ENCODE results near the gene GPRIN1. TPM values are rescaled to one million over a fixed set of nuclear protein-coding genes. Genes with fewer than 3 reads are reported as not detected.

GPRIN1 gene
- total RNA-seq, 1 donor from 2014 or later = 1.4 TPM

- H3K27me3 ChIP-seq (ENCODE audit: low read depth) = peaks cover under 1% of the 10 kb centered on the region
- no peaks in the 10 kb centered on the region for H3K36me3 ChIP-seq
- H3K27ac ChIP-seq = no peak overlapping the region
- intact Hi-C loops (cut with DNase I) = no loop called here
- H3K9me3 ChIP-seq = no peaks in the 10 kb centered on the region
- H3K4me3 ChIP-seq = no peak overlapping the region
- no peaks in the 10 kb centered on the region for H3K4me1 ChIP-seq
- no peak for DNase-seq
- TF ChIP-seq CTCF (IDR thresholded peaks at IDR 0.05) = no peak
- ATAC-seq = no peak
Measured at GRCh38 chr5:176640616-176641015, 30.7 kb upstream of the GPRIN1 start.

GRCh38 chr5:176639981-176640380, 30.0 kb upstream of the GPRIN1 start:
- intact Hi-C loops (cut with DNase I) = no loop called here
- no peak overlapping the region for H3K4me3 ChIP-seq
- DNase-seq (no peak), ATAC-seq (no peak)
- no peaks in the 10 kb centered on the region for H3K4me1 ChIP-seq
- TF ChIP-seq CTCF (IDR thresholded peaks at IDR 0.05) = no peak
- H3K36me3 ChIP-seq = no peaks in the 10 kb centered on the region
- no peak overlapping the region for H3K27ac ChIP-seq
- peaks cover 6% of the 10 kb centered on the region for H3K27me3 ChIP-seq (ENCODE audit: low read depth)
- H3K9me3 ChIP-seq = no peaks in the 10 kb centered on the region

DNA sequence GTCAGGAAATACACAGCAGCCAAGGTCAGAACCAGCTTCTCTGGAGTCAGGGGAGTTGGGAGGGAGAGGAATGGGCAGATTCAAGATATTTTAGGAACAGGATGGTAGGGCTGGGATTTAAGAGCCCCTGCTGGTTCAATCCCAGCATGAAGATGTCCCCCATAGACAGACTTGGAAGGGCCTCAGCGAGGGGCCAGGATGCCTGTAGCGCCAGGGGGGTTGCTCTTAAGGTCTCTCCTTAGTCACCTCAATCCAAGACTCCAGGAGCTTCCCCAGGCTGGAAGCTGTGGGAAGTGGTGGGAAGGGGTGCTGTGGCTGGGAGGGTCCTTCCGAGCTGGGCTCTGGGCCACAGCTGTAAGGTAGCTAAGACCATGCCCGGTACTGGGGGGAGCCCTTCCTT, 29.3 kb upstream of the GPRIN1 start:
- Histone ChIP-seq H3K4me3 (no peak overlapping the region), H3K36me3 (no peaks in the 10 kb centered on the region), H3K27ac (no peak overlapping the region), H3K9me3 (no peaks in the 10 kb centered on the region), H3K27me3 (ENCODE audit: low read depth) (peaks cover 11% of the 10 kb centered on the region), H3K4me1 (no peaks in the 10 kb centered on the region)
- DNase-seq (no peak), ATAC-seq (no peak)
- intact Hi-C loops (cut with DNase I) = no loop called here
- no peak for TF ChIP-seq CTCF (IDR thresholded peaks at IDR 0.05)

DNA sequence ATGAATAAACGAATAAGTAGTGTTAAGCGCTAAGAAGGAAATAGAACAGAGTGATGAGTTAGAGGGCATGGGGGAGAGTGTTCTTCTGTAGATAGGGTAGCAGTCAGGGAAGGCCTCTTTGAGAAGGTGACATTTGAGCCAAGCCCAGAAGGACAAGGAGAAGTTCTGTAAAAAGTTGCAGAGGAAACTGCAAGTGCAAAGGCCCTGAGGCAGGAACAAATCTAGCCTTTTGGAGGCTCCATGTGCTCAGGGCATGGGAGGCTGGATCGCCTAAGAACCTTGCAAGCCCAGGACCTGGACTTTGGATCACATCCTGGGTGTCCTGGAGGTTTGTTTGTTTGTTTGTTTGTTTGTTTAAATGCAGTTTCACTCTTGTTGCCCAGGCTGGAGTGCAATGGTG, 28.5 kb upstream of the GPRIN1 start:
- Histone ChIP-seq H3K36me3 (no peaks in the 10 kb centered on the region), H3K4me3 (no peak overlapping the region), H3K9me3 (no peaks in the 10 kb centered on the region), H3K27ac (no peak overlapping the region), H3K4me1 (no peaks in the 10 kb centered on the region), H3K27me3 (ENCODE audit: low read depth) (peaks cover 11% of the 10 kb centered on the region)
- DNase-seq (no peak), ATAC-seq (no peak)
- intact Hi-C loops (cut with DNase I) = no loop called here
- TF ChIP-seq CTCF (IDR thresholded peaks at IDR 0.05) = no peak

GRCh38 chr5:176637556-176637955, 27.6 kb upstream of the GPRIN1 start:
- DNase-seq (no peak), ATAC-seq (no peak)
- intact Hi-C loops (cut with DNase I) = no loop called here
- Histone ChIP-seq H3K4me3 (no peak overlapping the region), H3K9me3 (no peaks in the 10 kb centered on the region), H3K4me1 (no peaks in the 10 kb centered on the region), H3K27ac (no peak overlapping the region), H3K36me3 (no peaks in the 10 kb centered on the region), H3K27me3 (ENCODE audit: low read depth) (peaks cover 18% of the 10 kb centered on the region)
- TF ChIP-seq CTCF (IDR thresholded peaks at IDR 0.05) = no peak

DNA sequence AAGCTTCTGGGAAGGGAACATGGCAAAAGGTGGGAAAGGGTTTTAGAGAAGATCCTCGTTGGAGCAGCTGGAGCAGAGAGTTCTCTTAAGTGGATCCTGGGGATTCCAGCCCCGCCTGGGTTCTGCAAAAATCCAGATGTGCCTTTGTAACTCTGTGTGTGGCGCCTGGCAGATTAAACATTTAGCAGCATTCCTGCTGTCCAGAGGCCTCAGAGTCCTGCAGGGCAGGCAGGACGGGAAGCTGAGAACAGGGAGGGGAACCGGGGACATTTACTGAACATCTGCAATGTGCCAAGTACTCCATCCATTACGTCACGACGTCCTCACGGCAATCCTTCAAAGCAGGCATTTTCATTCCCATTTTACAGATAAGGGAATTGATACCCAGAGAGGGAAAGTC, 26.5 kb upstream of the GPRIN1 start:
- ATAC-seq = no peak
- no peaks in the 10 kb centered on the region for H3K36me3 ChIP-seq
- no peaks in the 10 kb centered on the region for H3K9me3 ChIP-seq
- no peak for DNase-seq
- peaks cover 29% of the 10 kb centered on the region for H3K27me3 ChIP-seq (ENCODE audit: low read depth)
- intact Hi-C loops (cut with DNase I) = no loop called here
- H3K4me3 ChIP-seq = no peak overlapping the region
- no peak for TF ChIP-seq CTCF (IDR thresholded peaks at IDR 0.05)
- no peaks in the 10 kb centered on the region for H3K4me1 ChIP-seq
- H3K27ac ChIP-seq = no peak overlapping the region

All from lower lobe of right lung (tissue), 2 donors.